NCI-H1048 (cell line): ENCODE results near the gene SSNA1.

Experiments
- DNase-seq: peaks from one replicate; lab custom pipeline; 2025; lab: John Stamatoyannopoulos, UW

Gene SSNA1, protein sequence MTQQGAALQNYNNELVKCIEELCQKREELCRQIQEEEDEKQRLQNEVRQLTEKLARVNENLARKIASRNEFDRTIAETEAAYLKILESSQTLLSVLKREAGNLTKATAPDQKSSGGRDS

DNA sequence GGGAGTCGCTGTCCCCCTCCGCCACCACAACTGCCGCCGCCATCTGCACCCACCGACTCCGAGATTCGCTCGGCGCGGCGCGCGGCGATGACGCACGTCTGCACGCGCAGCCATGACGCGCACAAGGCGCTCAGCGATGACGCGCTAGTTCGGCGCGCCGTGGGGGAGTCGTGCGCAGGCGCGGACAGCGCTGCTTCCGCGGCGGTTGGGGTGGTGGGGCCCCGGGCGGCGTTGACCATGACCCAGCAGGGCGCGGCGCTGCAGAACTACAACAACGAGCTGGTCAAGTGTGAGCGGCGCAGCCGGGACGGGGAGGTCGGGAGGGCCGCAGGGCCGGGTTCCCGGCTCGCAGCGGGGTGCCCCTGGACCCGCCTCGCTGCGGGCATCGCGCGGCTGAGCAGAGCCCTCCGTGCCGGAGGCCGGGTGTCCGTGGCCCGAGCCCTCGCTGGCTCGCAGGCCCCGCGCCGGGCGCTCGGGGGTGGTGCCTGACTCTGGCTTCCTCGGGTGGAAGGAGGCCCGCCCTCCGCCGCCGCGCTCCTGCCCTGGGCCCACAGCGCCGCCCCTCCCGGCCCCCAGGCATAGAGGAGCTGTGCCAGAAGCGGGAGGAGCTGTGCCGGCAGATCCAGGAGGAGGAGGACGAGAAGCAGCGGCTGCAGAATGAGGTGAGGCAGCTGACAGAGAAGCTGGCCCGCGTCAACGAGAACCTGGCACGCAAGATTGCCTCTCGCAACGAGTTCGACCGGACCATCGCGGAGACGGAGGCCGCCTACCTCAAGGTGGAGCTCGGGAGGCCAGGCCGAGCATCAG, at the start of gene SSNA1, which contains the start of gene ANAPC2:
SSNA1 (plus strand) TSS at position 187 of the 807 bp plus-strand sequence; CDS start at position 238, 51 bp downstream.
ANAPC2 (minus strand) TSS at position 71 of the 807 bp plus-strand sequence; CDS start at position 43, 28 bp downstream.
- peak; percentile 83 for DNase-seq

DNA sequence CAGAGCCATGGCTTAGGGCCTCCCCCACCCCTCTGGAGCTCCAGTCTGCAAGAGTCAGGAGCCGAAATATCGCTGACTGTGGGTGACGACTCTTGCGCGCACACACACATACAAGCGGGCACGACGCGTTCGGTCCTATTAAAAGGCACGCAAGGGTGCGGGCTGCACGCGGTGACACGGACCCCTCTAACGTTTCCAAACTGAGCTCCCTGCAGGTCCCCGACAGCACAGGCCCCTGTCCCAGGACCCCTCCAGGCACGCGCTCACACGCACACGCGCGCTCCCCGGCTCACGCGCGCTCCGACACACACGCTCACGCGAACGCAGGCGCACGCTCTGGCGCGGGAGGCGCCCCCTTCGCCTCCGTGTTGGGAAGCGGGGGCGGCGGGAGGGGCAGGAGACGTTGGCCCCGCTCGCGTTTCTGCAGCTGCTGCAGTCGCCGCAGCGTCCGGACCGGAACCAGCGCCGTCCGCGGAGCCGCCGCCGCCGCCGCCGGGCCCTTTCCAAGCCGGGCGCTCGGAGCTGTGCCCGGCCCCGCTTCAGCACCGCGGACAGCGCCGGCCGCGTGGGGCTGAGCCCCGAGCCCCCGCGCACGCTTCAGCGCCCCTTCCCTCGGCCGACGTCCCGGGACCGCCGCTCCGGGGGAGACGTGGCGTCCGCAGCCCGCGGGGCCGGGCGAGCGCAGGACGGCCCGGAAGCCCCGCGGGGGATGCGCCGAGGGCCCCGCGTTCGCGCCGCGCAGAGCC, 49.6 kb upstream of the SSNA1 start, which contains the start of gene GRIN1:
GRIN1 (plus strand) TSS at position 433 of the 746 bp plus-strand sequence. CDS start 333 bp downstream, outside the sequence.
- no peak for DNase-seq

GRCh38 chr9:137139468-137140150, 48.9 kb upstream of the SSNA1 start:
- DNase-seq: no peak

DNA sequence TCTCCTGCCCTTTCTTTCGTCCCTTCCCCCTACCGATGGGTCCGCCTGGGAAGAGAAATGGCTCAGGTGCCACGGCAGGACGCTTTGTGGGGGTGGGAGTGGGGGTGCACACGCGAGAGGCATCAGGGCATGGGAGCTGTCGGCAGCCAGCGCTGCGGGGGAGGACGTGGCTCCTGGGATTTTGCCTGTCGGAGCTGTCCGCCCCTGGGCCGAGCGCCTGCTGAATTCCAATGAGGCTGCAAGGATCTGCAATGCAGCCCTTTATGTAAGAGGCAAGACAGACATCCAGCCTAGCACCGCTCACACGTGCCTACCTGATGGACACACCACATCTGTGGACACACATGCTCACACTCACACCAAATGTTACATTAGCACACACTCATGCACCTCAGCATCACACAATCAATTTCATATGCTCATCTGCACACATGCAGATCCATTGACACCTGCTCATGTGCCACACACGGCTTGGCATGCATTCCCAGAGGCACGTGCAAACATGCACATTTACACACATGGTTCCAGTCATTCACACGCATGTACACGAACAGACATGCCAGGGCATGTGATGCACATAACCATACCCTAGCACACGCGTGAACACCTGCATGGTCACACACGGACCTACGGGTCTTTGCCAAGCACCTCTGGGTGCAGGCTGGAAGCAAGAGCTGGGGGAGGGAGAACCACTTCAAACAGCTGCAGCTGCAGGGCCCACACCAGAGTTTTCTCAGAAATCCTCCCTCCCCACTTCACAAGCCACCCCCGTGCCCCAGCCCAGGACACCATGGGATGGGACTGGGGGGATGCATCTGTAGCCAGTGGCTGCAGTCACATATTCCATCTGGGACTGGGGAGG, 48.1 kb upstream of the SSNA1 start:
- DNase-seq: no peak

DNA sequence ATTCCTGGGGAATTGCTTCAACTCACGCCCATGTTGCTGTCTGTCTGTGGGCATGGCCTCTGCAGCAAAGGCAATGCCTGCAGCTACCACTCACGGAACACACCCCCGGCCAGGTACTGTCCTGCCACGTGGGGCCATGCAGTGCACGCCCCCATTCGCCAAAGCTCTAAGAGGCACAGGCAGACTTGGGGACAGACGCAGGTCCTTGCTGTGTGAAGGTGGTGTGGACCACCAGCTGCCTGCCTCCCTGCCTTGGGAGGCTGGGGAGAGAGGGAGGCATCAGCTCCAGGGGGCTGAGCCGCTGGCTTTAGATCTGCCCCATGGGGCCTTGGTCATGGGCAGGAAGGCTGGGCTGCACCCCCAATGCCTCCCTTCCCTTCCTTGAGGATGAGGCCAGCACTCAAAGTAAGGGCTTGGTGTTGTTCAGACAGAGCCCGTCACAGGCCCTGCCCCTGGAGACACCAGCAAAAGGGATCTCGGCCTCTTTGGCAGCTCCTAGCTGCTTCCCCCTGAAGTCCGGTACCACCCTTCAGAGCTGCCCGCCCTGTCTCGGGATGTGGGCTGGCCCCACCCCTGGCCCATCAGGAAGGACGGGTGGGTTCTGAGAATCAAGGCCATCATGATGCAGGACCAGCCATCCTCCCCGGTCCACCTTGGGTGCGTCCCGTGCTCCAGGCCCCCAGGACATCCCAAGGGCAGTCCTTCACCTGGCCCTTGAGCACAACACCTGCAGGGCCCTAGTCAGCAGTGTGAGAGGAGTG, 47.2 kb upstream of the SSNA1 start:
- DNase-seq: no peak

- no peak for DNase-seq
Observed at GRCh38 chr9:137141976-137142936, 46.2 kb upstream of the SSNA1 start.

GRCh38 chr9:137143459-137143858, 45.0 kb upstream of the SSNA1 start:
- no peak for DNase-seq

DNA sequence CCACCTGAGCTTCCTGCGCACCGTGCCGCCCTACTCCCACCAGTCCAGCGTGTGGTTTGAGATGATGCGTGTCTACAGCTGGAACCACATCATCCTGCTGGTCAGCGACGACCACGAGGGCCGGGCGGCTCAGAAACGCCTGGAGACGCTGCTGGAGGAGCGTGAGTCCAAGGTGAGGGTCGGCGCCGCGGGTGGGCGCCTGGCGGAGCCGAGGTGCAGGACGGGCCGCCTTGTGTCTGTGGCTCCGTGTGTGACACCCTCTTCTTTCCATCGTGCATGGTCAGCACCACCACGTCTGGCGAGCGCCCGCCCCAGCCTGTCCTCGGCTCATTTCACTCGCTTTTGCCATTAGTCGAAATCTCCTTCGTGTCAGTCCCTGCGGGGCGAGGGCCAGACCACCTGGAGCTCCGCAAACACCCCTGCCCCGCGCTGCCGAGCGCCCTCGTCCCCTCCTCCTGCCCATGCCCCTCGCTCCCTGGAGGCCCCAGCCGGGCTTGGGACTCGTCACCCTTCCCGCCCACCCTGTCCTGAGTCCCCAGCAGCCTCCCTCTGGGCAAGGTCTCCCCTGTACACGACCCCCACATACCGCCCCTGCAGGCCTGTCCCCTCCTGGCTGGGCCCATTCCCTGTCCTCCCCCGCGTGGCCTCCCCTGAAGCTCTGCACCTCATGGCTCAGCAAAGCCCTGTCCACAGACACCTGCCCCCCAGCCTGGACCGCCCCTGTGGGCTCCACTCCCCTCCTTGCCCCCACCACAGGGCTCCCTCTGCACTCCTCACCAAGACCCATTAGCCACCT, 42.5 kb upstream of the SSNA1 start:
- no peak for DNase-seq

GRCh38 chr9:137146527-137146918, 42.0 kb upstream of the SSNA1 start:
- DNase-seq: no peak

- no peak for DNase-seq
Observed at GRCh38 chr9:137147091-137147792, 41.2 kb upstream of the SSNA1 start.

GRCh38 chr9:137147793-137148160, 40.7 kb upstream of the SSNA1 start:
- no peak for DNase-seq

GRCh38 chr9:137148242-137148641, 40.2 kb upstream of the SSNA1 start:
- DNase-seq: no peak

- DNase-seq: no peak
Observed at GRCh38 chr9:137148661-137149060, 39.8 kb upstream of the SSNA1 start.

DNA sequence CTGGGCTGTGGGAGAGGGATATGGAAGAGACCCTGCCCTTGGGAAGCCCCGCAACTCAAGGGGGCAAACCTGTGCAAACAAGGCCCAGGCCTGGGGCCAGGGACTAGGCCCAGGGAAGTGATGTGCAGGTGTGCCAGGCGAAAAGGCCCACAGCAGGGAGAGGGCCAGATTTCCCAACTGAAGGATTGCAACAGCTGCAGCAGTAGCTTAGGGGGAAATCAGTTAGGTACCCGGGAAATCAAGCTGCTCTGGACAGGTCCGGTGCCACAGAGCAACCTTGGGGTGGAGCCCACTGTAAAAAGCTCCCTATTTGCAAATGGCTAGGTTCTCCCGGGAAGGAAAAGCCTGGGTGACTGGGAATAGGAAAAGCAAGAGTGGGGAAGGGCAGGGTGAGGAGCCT, 39.1 kb upstream of the SSNA1 start:
- DNase-seq: no peak

- peak; percentile 88 for DNase-seq
Observed at GRCh38 chr9:137149942-137150616, 38.4 kb upstream of the SSNA1 start.

- DNase-seq: peak; percentile 88
Observed at GRCh38 chr9:137150617-137151457, 37.6 kb upstream of the SSNA1 start.
